T47D (cell line): ENCODE data around the gene WIZ.

Experiments
- DNase-seq, 2 experiments: peaks; one replicate each; pipeline versions ENCODE4 v3.0.0 to v3.0.0-alpha.2; 2011 to 2012; ENCODE audit warnings: low read depth in 1 of 2, low spot score in 1 of 2
- JUND ChIP-seq: IDR thresholded peaks from 2 replicates; pipeline ENCODE4 v1.6.1; 2012; ENCODE audit warnings: low read depth
- in situ Hi-C: cut with HindIII; loops from 2 replicates; pipeline ENCODE4 v1.10.0; 2016; ENCODE audit warnings: low sequenced_read_pairs, low pct_unique_long_range_greater_than_20kb

The WIZ gene

GRCh38 chr19:15426485-15427349 is 23.0 kb downstream of the WIZ start:
- peak; percentile 53 to 80 for DNase-seq
- in situ Hi-C loops: no loop called here
- no peak for TF ChIP-seq JUND

- DNase-seq: no peak
- in situ Hi-C loops: no loop called here
- TF ChIP-seq JUND: no peak
Observed at GRCh38 chr19:15425321-15425950, 24.3 kb downstream of the WIZ start.

- in situ Hi-C loops: no loop called here
- no peak for DNase-seq
- no peak for TF ChIP-seq JUND
Observed at GRCh38 chr19:15424692-15425272, 25.0 kb downstream of the WIZ start.

- in situ Hi-C loops: no loop called here
- TF ChIP-seq JUND: no peak
- DNase-seq: no peak
Observed at GRCh38 chr19:15424121-15424520, 25.6 kb downstream of the WIZ start.

- no peak for DNase-seq
- no peak for TF ChIP-seq JUND
- in situ Hi-C loops: no loop called here
Observed at GRCh38 chr19:15423130-15423529, 26.6 kb downstream of the WIZ start.

GRCh38 chr19:15422296-15423075 is 27.3 kb downstream of the WIZ start:
- DNase-seq: no peak
- TF ChIP-seq JUND: no peak
- in situ Hi-C loops: no loop called here

- DNase-seq: no peak
- in situ Hi-C loops: no loop called here
- TF ChIP-seq JUND: no peak
Observed at GRCh38 chr19:15421721-15422260, 28.0 kb downstream of the WIZ start.

- no peak for TF ChIP-seq JUND
- no peak for DNase-seq
- in situ Hi-C loops: no loop called here
Observed at GRCh38 chr19:15421136-15421695, 28.5 kb downstream of the WIZ start.

- no peak for TF ChIP-seq JUND
- DNase-seq: peak in 1 of 2 experiments; percentile 13
- in situ Hi-C loops: no loop called here
Observed at GRCh38 chr19:15419413-15420025, 30.2 kb downstream of the WIZ start.

GRCh38 chr19:15418579-15419412 is 31.0 kb downstream of the WIZ start, which contains the start of gene AKAP8L:
Gene AKAP8L (minus strand): TSS chr19:15418988. CDS start chr19:15418923, 65 bp downstream.
- no peak for TF ChIP-seq JUND
- in situ Hi-C loops: no loop called here
- peak; percentile 98 to 99 for DNase-seq

GRCh38 chr19:15418231-15418578 is 31.6 kb downstream of the WIZ start:
- DNase-seq: peak in 1 of 2 experiments; percentile 30
- in situ Hi-C loops: no loop called here

More at GRCh38 chr19:15418231-15418578, 31.6 kb downstream of the WIZ start:
- TF ChIP-seq JUND: no peak
